Fibroblast of mammary gland (primary cell): ENCODE data around the gene EME1.
A peak's percentile ranks its signal among the peaks of the same experiment; 100 is the strongest.

Experiments used
- DNase-seq: peaks from one replicate; pipeline ENCODE4 v3.0.0-alpha.2; 2010; ENCODE audit warnings: low read depth
- H3K4me3 ChIP-seq: 2 replicates; pipeline ENCODE4 v1.5.1; 2011; ENCODE audit warnings: low read depth, mild to moderate bottlenecking, low read length, moderate library complexity; ENCODE audit not compliant: control insufficient read depth
- CTCF ChIP-seq: conservative IDR thresholded peaks from 2 replicates; pipeline ENCODE4 v1.5.1; 2011; ENCODE audit warnings: low read depth, low read length, inconsistent platforms; ENCODE audit not compliant: control insufficient read depth, insufficient read depth

The EME1 gene

DNA sequence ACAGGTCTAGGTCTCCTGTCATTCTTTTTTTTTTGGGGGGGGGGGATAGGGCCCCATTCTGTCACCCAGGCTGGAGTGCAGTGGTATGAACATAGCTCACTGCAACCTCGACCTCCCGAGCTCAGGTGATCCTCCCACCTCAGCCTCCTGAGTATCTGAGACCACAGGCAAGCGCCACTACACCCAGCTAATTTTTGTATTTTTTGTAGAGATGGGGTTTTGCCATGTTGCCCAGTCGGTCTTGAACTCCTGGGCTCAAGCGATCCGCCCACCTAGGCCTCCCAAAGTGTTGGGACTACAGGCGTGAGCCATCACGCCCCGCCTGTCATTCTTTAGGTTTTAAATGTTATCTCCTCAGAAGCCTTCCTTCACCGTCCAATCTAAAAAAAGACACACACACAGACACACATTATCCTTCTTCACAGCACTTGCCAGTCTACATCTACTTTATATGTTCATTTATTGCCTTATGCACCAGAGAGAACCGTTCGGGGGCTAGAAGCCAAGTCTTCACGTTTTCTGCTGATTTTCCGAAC is 739 bp upstream of the EME1 start:
- H3K4me3 ChIP-seq: peak overlapping the region; percentile 99
- TF ChIP-seq CTCF: no peak
- DNase-seq: no peak

- no peak for DNase-seq
- no peak for TF ChIP-seq CTCF
- peak overlapping the region; percentile 99 for H3K4me3 ChIP-seq
Observed at GRCh38 chr17:50373705-50374104, 676 bp downstream of the EME1 start.

GRCh38 chr17:50375858-50376538 is 3.0 kb downstream of the EME1 start:
- H3K4me3 ChIP-seq: no peak overlapping the region
- no peak for DNase-seq
- no peak for TF ChIP-seq CTCF

- no peak for DNase-seq
- no peak for TF ChIP-seq CTCF
- H3K4me3 ChIP-seq: no peak overlapping the region
Observed at GRCh38 chr17:50379351-50380132, 6.5 kb downstream of the EME1 start.

DNA sequence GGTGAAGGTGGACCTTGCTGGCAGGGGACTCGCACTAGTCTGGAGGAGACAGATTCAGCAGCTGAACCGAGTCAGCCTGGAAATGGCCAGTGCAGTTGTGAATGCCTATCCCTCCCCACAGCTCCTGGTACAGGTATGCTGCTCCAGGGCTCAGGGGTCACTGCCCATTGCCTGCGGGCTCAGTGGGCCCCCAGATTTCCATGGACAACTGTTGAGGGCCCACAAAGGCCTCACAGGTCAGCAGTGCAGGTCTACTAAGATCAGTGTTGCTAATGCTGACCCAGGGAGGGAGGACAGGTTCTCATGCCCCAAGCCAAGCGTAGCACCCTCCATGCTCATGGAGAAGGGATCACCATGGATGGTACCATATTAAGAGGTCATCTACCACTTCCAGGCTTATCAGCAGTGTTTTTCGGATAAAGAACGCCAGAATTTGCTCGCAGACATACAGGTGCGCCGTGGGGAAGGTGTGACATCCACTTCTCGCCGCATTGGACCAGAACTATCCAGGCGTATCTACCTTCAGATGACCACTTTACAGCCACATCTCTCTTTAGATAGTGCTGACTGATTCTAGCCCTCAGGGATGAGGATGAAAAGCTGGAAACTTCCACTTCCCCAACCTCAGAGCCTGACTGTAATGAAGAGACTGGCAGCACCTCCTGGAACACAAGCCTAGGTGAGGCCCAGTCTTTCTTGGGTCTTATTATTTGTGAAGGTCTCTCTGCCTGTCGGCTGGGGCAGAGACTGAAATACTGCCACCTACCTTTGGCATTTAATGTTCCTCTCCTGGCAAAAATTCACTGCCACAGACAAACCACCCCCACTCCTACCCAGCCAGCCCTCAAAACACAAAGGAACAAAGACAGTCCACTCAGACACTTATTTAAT is 7.6 kb downstream of the EME1 start:
- H3K4me3 ChIP-seq: no peak overlapping the region
- peak; percentile 23 for TF ChIP-seq CTCF
- DNase-seq: no peak

DNA sequence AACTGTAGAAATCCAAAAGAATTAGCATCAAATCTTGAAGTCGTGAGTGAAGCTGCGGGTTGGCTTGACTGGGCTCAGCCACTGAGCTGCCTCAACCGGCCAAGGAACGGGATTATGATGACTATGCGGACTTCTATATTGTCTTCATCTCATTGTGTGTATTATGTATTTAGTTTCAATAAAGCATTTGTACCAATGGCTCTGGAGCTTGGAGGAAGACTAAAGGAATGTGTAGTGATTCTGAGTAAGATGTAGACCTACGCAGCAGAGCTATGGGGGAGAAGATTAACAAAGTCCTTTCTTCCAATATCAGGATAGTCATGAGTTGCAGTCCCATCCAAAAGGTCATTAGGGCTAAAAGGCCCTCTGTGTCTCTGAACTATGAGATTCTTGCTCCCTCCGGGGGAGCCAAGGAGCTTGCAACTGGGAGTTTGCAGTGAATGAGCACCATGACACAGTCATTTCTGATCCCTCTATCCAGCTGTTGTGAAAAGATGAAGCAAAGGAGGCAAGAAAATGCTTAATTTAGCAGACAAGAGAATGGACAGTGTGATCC is 8.3 kb downstream of the EME1 start:
- no peak for TF ChIP-seq CTCF
- no peak for DNase-seq
- H3K4me3 ChIP-seq: no peak overlapping the region
